Stimulated activated CD4-positive, alpha-beta T cell treated with anti-CD3 and anti-CD28 coated beads, Interleukin-1b, Interleukin-23, amount 100 ng/mL, for 4 hours (primary cell): ENCODE measurements around the gene CHRNA10.

Source experiments
- DNase-seq, 2 donors: peaks; one replicate each; pipeline ENCODE4 v3.0.0-alpha.2; 2020; ENCODE audit warnings: low read depth in 2 of 2

The CHRNA10 gene

GRCh38 chr11:3671334-3672254 lies at the start of gene CHRNA10:
Gene CHRNA10 (minus strand): TSS chr11:3671384. CDS start chr11:3671312, 72 bp downstream.
- no peak for DNase-seq

- no peak for DNase-seq
Observed at GRCh38 chr11:3712274-3712673, 41.1 kb upstream of the CHRNA10 start.

- DNase-seq: no peak
Observed at GRCh38 chr11:3710485-3711259, 39.5 kb upstream of the CHRNA10 start.

GRCh38 chr11:3709977-3710376 lies 38.8 kb upstream of the CHRNA10 start:
- no peak for DNase-seq

- no peak for DNase-seq
Observed at GRCh38 chr11:3707176-3707575, 36.0 kb upstream of the CHRNA10 start.

GRCh38 chr11:3703383-3703782 lies 32.2 kb upstream of the CHRNA10 start:
- no peak for DNase-seq

- DNase-seq: no peak
Observed at GRCh38 chr11:3700910-3701309, 29.7 kb upstream of the CHRNA10 start.

- no peak for DNase-seq
Observed at GRCh38 chr11:3700410-3700809, 29.2 kb upstream of the CHRNA10 start.

- DNase-seq: no peak
Observed at GRCh38 chr11:3686751-3687150, 15.6 kb upstream of the CHRNA10 start.

GRCh38 chr11:3685923-3686322 lies 14.7 kb upstream of the CHRNA10 start:
- DNase-seq: no peak

GRCh38 chr11:3684819-3685172 lies 13.6 kb upstream of the CHRNA10 start:
- DNase-seq: no peak

GRCh38 chr11:3684129-3684818 lies 13.1 kb upstream of the CHRNA10 start:
- DNase-seq: no peak

GRCh38 chr11:3683039-3683438 lies 11.9 kb upstream of the CHRNA10 start:
- DNase-seq: no peak

- no peak for DNase-seq
Observed at GRCh38 chr11:3679077-3679476, 7.9 kb upstream of the CHRNA10 start.

GRCh38 chr11:3675971-3676370 lies 4.8 kb upstream of the CHRNA10 start:
- DNase-seq: no peak

GRCh38 chr11:3674189-3674588 lies 3.0 kb upstream of the CHRNA10 start:
- no peak for DNase-seq

GRCh38 chr11:3669742-3670183 lies 1.4 kb downstream of the CHRNA10 start:
- DNase-seq: no peak

GRCh38 chr11:3669128-3669527 lies 2.1 kb downstream of the CHRNA10 start:
- no peak for DNase-seq

GRCh38 chr11:3667149-3668035 lies 3.8 kb downstream of the CHRNA10 start:
- no peak for DNase-seq

GRCh38 chr11:3666023-3666530 lies 5.1 kb downstream of the CHRNA10 start:
- DNase-seq: no peak
